Left renal cortex interstitium (tissue), 4 donors: ENCODE results near the gene NME7. TPM values are rescaled to one million over a fixed set of nuclear protein-coding genes. Genes with fewer than 3 reads are reported as not detected.

ENCODE experiments used
- DNase-seq, 4 donors: peaks; one replicate each; pipeline ENCODE4 v3.0.0-alpha.2; 2013; ENCODE audit warnings: low read depth in 4 of 4, low spot score in 2 of 4, missing footprints in 1 of 4
- polyA plus RNA-seq, 4 donors: library from polyadenylated mRNA; unstranded; fragments of 120-200 nt; gene quantifications; one replicate each; pipeline ENCODE4 v1.2.1, GENCODE V29; 2013; ENCODE audit not compliant: insufficient read length in 4 of 4

NME7 gene
- polyA plus RNA-seq, 4 donors = 91.8 to 152 (median 126) TPM

DNA sequence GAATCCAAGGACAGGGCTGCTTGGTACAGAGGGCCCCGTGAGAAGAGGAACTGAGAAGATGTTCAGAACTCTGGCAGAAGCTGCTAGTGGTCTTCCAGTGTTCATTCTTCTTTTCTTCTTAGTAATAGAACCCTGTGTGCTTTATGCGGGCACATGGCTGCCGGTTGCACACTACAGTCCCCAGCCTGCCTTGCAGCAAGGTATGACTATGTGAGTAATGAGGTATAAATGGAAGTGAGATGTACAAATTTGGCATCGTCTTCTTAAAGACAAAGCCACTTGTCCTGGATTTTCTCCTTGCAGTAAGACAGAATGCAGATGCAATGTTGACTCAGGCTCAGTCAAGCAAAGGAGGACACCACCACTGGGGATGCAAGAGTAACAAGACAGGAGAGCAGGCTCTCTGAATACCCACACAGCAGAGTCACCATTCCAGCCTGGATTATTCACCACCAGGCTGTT is 276.1 kb downstream of the NME7 start:
- no peak for DNase-seq

DNA sequence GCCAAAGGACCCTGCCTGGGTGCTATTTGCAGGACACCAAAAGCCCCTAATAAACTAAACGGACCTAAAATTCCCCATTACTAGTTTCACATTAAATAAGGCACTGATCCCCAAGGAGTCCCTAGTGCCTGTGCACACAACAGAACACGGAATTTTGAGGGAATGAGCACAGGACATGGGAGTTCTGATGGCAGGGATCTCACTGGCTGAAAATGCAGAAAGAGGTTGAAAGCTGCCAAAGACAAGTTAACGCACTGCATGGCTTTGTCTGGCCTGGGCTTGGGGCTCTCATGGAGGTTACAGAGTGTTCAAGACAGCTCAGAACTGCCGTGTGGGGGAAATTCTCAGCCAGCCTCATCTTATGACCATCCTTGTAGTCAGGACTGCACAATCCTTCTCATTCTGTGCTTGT is 276.7 kb downstream of the NME7 start:
- DNase-seq = no peak

DNA sequence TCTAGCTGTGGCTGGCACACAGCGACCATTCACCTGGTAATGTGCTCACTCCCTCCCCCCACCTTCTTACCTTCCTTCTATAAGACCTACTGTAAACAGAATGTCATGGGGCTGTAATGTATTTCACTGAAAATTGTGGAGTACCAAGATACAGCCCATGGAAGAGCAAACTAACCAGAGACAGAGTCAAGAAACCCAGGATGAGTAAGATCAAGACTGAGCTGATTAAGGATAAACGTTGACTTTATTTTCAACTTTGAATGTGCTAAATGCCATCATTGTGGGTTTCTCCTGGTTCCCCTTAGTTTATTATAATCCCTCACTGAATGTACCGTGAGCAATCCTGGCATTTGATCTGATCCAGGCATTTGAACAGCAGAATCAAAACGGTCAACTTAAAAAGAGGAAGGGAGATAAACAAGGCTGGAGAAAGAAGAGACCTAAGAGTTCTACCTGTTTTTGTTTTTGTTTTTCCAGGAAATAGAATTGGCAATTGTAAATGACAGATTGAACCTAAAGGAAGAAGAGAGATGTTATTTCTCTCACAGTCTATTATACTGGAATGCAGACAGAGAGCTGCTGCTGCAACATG is 277.2 kb downstream of the NME7 start:
- DNase-seq = no peak

DNA sequence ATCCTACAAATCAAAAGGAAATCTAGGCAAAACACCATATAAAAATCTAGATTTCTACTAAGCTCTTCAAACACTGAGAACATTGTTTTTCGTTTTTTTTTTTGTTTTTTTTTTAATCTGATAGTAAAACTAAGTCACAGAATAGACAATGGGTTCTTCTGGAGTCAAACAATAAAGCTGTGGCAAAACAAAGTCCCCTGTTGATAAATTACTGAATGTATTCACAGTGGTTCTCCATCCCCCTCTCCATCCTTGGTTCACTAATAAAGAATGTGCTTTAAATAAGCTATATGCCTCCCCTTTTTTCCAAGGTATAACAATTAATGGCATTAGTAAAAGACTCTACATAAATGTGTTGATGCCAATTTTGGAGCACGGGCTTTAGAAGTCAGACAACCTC is 277.8 kb downstream of the NME7 start:
- DNase-seq = no peak

DNA sequence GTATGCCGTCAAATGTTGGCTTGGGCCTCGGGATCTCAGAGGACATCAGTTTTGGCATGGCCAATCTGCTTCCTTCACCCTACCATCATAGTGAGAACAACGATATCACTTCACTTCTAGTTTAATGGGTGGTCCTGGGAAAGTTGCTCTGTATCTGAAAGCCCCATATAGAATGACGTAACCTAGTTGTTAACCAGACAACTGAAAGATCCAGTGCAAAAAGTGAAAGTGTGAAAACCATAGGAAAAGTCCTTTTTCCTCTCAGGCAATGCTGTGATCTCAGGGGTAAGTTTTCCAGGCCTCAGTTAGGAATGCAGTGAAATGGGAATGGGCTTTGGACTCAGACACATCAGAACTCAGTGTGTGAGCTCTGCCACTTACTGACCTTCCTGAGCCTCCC is 279.7 kb downstream of the NME7 start:
- no peak for DNase-seq

DNA sequence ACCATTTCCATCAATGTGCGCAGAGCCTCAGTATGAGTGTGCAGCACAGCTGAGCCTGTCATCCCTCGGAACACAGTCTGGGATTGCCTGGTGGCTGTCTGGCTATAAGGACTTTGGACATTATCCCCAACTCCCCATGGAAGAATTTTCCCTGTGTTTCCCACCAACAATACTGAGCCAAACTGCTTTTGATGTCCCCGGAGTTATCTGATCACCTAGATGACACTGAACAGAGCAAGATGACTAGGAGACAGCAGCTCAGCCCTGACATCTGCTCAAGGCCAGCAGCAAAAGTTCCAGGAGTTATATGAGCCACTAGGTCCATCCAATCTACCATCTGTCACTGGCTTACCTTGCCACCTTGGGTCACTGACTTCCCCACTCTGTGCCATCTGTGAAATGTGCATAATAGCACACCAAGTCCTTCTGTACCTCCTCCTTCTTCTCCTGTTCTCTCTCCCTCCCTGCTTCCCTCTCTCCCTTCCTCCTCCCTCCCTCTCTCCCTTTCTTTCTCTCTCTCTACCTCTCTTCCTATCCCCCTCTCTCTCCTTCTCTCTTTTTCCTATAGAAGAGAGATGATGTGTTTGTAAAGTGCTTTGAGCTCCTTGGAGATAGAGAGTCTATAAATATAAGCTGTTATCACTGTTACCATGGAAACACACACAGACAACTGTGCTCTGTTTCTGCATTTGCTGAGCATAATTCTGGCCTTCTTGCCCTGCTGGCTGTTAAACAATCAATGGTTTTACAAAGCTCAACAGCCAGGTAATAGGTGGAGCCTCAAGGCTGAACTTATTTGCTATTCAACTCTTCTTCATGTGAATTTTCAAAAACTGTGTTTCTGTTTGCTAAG is 280.8 kb downstream of the NME7 start:
- no peak for DNase-seq

DNA sequence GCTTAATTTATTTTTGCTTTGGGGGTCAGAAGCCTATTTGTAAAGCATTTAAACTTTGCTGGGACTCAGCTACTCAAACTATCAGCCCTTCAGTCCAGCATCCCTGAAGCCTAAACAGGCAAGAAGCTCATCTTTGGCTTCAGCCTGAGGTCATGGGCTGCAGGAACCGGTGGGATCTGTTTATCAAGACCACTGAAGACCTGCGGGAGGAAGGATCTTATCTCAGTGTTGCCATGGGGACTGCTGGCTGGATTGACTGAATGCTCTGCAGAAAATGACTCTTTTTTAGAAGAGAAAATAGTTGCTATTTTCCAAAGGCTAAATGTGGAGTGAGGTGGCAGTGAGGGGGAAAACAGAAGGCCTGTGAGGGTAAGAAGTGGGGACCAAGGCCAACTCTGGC is 281.7 kb downstream of the NME7 start:
- no peak for DNase-seq

Other genes with a start within 250 kb of the NME7 start
- gene BLZF1, start 398 bp upstream of the NME7 start, polyA plus RNA-seq = 10 to 100 TPM; 23.6 to 32.2 (median 26.8) TPM
- gene CCDC181, start 59.7 kb upstream of the NME7 start, polyA plus RNA-seq = 10 to 100 TPM in 3 of 4 donors, 1 to 10 TPM in 1; 9.0 to 11.3 (median 10.1) TPM
- 10 to 100 TPM; 16.7 to 21.0 (median 17.8) TPM for gene SLC19A2, start 118.1 kb upstream of the NME7 start, polyA plus RNA-seq
- 1 to 10 TPM; 1.9 to 3.9 (median 2.3) TPM for gene F5, start 218.7 kb upstream of the NME7 start, polyA plus RNA-seq